Colonic mucosa (tissue), 4 donors: ENCODE measurements around the gene OR10D3. TPM values are rescaled to one million over a fixed set of nuclear protein-coding genes. Genes with fewer than 3 reads are reported as not detected.
"Not testable (repeated sequence)": the region's sequence is repeated elsewhere in the genome, so short reads cannot be mapped to it uniquely, and the experiment has no call there.

Experiments used
- DNase-seq: peaks from one replicate; pipeline ENCODE4 v3.0.0-alpha.2; 2020
- H3K27ac ChIP-seq: fragments of 200-600 bp; one replicate; pipeline ENCODE4 v1.8.0; 2021
- H3K27me3 ChIP-seq: fragments of 200-600 bp; one replicate; pipeline ENCODE4 v1.8.0; 2021
- H3K36me3 ChIP-seq: fragments of 200-600 bp; one replicate; pipeline ENCODE4 v1.8.0; 2021
- H3K4me1 ChIP-seq: fragments of 200-600 bp; one replicate; pipeline ENCODE4 v1.8.0; 2021; ENCODE audit warnings: mild to moderate bottlenecking
- H3K4me3 ChIP-seq: fragments of 200-600 bp; one replicate; pipeline ENCODE4 v1.8.0; 2021
- H3K9ac ChIP-seq, 2 donors: one replicate each; pipeline ENCODE4 v1.7.0; 2013; ENCODE audit warnings: control low read depth in 2 of 2, low read depth in 2 of 2, low read length in 2 of 2
- H3K9me3 ChIP-seq: fragments of 200-600 bp; one replicate; pipeline ENCODE4 v1.8.0; 2021
- intact Hi-C: fragments of 100-400 bp; cut with DNase I; formaldehyde crosslinking; loops from one replicate; pipeline ENCODE4 v1.14.1; 2022
- total RNA-seq, 2 donors: library from RNA; stranded (reverse); fragmentation: NEBNext Ultra II Directional in 1 of 2; extraction: Animal tissue kit (Norgen Biotek cat#: 25700) in 1 of 2; gene quantifications; one replicate each; pipeline ENCODE4 v1.2.1, GENCODE V29; 2021
- TF ChIP-seq, protein P1 (sequence below): fragments of 200-600 bp; IDR thresholded peaks from one replicate; pipeline ENCODE4 v1.8.0; 2022; ENCODE audit warnings: antibody characterized with exemption, mild to moderate bottlenecking
- donor health status: healthy.
- donor health status: DM: no; HTN: no; CAD: no.
- donor health status: DM: no; HTN: no; CAD: no.

Gene OR10D3
- total RNA-seq, 2 donors from 2014 or later: not detected

DNA sequence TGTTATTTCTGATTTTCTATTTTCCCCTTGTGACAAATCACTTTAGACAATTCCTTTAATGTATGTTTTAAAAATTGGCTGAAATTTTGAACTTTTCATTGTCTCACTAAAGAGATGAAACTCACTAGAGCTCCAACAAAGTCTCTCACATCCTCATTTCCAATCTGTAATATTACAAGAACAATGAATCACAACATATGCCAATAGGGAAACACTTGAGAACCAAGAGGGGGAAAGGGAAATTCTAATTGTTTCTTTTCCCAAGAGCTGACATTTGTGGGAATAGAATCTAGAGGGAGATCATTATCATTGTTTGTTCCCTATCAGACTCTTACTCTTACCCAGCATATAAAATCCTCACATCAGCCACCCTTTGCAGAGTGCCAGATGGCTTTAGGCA lies 28.2 kb downstream of the OR10D3 start:
- no peaks in the 10 kb centered on the region for H3K4me1 ChIP-seq
- H3K4me3 ChIP-seq: no peak overlapping the region
- intact Hi-C loops: no loop called here
- DNase-seq: no peak
- H3K27me3 ChIP-seq: no peaks in the 10 kb centered on the region
- no peaks in the 10 kb centered on the region for H3K36me3 ChIP-seq
- TF ChIP-seq, protein P1, sequence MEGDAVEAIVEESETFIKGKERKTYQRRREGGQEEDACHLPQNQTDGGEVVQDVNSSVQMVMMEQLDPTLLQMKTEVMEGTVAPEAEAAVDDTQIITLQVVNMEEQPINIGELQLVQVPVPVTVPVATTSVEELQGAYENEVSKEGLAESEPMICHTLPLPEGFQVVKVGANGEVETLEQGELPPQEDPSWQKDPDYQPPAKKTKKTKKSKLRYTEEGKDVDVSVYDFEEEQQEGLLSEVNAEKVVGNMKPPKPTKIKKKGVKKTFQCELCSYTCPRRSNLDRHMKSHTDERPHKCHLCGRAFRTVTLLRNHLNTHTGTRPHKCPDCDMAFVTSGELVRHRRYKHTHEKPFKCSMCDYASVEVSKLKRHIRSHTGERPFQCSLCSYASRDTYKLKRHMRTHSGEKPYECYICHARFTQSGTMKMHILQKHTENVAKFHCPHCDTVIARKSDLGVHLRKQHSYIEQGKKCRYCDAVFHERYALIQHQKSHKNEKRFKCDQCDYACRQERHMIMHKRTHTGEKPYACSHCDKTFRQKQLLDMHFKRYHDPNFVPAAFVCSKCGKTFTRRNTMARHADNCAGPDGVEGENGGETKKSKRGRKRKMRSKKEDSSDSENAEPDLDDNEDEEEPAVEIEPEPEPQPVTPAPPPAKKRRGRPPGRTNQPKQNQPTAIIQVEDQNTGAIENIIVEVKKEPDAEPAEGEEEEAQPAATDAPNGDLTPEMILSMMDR: no peak
- no peak overlapping the region for H3K27ac ChIP-seq
- H3K9ac ChIP-seq: no peak overlapping the region
- H3K9me3 ChIP-seq: no peaks in the 10 kb centered on the region

DNA sequence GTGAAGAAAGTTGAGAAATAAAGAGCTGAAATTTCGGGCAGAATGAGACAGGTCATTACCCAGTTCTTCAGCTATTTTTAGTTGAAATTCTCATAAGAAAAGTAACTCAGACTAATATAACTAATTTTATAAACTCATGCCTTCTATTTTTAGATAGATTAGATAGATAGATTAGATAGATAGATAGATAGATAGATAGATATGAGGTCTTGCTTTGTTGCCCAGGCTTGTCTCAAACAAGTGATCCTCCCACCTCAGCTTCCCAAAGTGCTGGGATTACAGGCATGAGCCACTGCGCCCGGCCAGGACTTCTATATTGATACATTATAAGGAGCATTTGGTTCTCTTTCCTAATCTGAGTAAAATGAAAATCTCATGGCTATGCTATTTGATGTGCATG lies 30.9 kb downstream of the OR10D3 start:
- H3K9me3 ChIP-seq: no peaks in the 10 kb centered on the region
- H3K4me1 ChIP-seq: no peaks in the 10 kb centered on the region
- no peak for DNase-seq
- H3K27me3 ChIP-seq: no peaks in the 10 kb centered on the region
- H3K36me3 ChIP-seq: no peaks in the 10 kb centered on the region
- no peak overlapping the region for H3K4me3 ChIP-seq
- intact Hi-C loops: no loop called here
- H3K9ac ChIP-seq: no peak overlapping the region
- no peak overlapping the region for H3K27ac ChIP-seq
- TF ChIP-seq, protein P1: no peak

DNA sequence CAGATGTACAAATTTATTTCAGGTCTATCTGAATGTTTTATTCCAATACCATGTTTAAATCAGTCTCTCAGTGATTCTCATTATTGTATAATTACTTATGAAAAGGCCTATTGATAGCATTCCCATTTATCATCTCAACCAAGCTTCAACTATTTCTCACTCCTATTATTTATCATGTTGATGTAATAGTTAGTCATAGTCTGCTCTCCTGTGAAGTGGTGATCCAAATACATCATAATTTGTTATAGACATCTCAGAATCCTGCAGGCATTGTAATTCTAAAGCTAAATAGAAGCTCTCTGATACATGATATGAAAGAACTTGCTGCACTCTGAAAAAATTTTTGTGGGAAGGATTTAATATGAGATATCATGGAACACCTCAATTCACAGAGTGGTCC lies 36.0 kb downstream of the OR10D3 start:
- intact Hi-C loops: no loop called here

DNA sequence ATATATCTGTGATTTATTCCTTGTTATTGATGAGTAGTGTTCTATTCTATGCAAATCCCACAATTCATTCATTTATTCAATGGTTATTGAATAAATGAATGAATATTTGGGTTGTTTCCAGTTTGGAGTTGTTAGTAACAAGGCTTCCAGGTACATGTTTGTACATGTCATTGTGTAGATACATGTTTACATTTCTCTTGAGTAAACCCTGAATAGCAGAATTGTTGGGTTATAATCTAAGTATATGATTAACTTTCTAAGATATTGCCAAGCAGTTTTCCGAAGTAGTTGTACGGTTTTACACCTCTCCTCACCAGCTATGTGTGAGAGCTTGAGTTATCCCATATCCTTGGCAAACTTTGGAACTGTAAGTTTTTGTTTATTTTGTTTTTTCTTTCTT lies 39.3 kb downstream of the OR10D3 start:
- no peaks in the 10 kb centered on the region for H3K36me3 ChIP-seq
- H3K4me3 ChIP-seq: no peak overlapping the region
- H3K9ac ChIP-seq: no peak overlapping the region
- H3K4me1 ChIP-seq: no peaks in the 10 kb centered on the region
- H3K27me3 ChIP-seq: no peaks in the 10 kb centered on the region
- intact Hi-C loops: no loop called here
- H3K9me3 ChIP-seq: no peaks in the 10 kb centered on the region
- TF ChIP-seq, protein P1: no peak
- no peak overlapping the region for H3K27ac ChIP-seq
- DNase-seq: no peak

More for the DNA sequence above, 36.0 kb downstream of the OR10D3 start:
- no peaks in the 10 kb centered on the region for H3K9me3 ChIP-seq
- TF ChIP-seq, protein P1: no peak
- H3K4me1 ChIP-seq: no peaks in the 10 kb centered on the region
- DNase-seq: no peak
- no peak overlapping the region for H3K4me3 ChIP-seq
- no peaks in the 10 kb centered on the region for H3K27me3 ChIP-seq
- H3K36me3 ChIP-seq: no peaks in the 10 kb centered on the region
- no peak overlapping the region for H3K27ac ChIP-seq
- H3K9ac ChIP-seq: no peak overlapping the region

DNA sequence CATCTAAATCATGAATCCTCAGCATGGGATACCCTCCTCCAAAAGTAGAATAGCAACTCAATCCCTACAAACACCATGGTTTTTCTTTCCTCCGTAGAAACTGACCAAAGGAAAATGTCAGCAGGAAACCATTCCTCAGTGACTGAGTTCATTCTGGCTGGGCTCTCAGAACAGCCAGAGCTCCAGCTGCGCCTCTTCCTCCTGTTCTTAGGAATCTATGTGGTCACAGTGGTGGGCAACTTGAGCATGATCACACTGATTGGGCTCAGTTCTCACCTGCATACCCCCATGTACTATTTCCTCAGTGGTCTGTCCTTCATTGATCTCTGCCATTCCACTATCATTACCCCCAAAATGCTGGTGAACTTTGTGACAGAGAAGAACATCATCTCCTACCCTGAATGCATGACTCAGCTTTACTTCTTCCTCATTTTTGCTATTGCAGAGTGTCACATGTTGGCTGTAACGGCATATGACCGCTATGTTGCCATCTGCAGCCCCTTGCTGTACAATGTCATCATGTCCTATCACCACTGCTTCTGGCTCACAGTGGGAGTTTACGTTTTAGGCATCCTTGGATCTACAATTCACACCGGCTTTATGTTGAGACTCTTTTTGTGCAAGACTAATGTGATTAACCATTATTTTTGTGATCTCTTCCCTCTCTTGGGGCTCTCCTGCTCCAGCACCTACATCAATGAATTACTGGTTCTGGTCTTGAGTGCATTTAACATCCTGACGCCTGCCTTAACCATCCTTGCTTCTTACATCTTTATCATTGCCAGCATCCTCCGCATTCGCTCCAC lies 41.7 kb downstream of the OR10D3 start:
- H3K27ac ChIP-seq, H3K36me3 ChIP-seq, H3K9ac ChIP-seq, H3K4me3 ChIP-seq, H3K9me3 ChIP-seq, DNase-seq, intact Hi-C loops, H3K4me1 ChIP-seq, H3K27me3 ChIP-seq: not testable (repeated sequence)

DNA sequence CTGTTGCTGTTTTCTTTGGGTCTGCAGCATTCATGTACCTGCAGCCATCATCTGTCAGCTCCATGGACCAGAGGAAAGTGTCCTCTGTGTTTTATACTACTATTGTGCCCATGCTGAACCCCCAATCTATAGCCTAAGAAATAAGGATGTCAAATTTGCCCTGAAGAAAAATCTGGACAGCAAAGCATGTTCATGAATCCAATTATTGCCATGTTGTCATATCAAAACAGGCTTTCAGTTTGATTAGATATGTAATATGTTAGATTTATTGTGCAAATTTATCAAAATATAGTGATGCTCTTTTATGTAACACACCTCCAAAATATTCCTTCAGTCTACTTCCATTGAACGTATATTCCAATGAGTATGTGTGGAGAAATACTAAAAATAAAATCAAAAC lies 42.3 kb downstream of the OR10D3 start:
- H3K27me3 ChIP-seq: no peaks in the 10 kb centered on the region
- TF ChIP-seq, protein P1: no peak
- H3K9me3 ChIP-seq: no peaks in the 10 kb centered on the region
- no peaks in the 10 kb centered on the region for H3K4me1 ChIP-seq
- H3K27ac ChIP-seq: no peak overlapping the region
- no peak overlapping the region for H3K9ac ChIP-seq
- no peaks in the 10 kb centered on the region for H3K36me3 ChIP-seq
- H3K4me3 ChIP-seq: no peak overlapping the region
- intact Hi-C loops: no loop called here
- no peak for DNase-seq
